Activated T-helper 1 cell treated with Interleukin-2 at 50 U/mL for 16 hours (primary cell): ENCODE data around the gene EFCAB13.

Experiments
- DNase-seq: peaks from one replicate; pipeline ENCODE4 v3.0.0-alpha.2; 2020; ENCODE audit warnings: low read depth

Gene EFCAB13

GRCh38 chr17:47323382-47324223 lies at the start of gene EFCAB13:
Gene EFCAB13 (plus strand): TSS chr17:47323955. CDS start chr17:47328354, 4,399 bp downstream.
- peak; percentile 58 for DNase-seq

- no peak for DNase-seq
Observed at GRCh38 chr17:47274319-47275069, 49.3 kb upstream of the EFCAB13 start.

- no peak for DNase-seq
Observed at GRCh38 chr17:47275245-47275984, 48.3 kb upstream of the EFCAB13 start.

GRCh38 chr17:47276444-47276843 lies 47.3 kb upstream of the EFCAB13 start:
- DNase-seq: no peak

- no peak for DNase-seq
Observed at GRCh38 chr17:47276868-47277267, 46.9 kb upstream of the EFCAB13 start.

- DNase-seq: no peak
Observed at GRCh38 chr17:47277921-47278320, 45.8 kb upstream of the EFCAB13 start.

- DNase-seq: no peak
Observed at GRCh38 chr17:47278561-47278960, 45.2 kb upstream of the EFCAB13 start.

- DNase-seq: no peak
Observed at GRCh38 chr17:47279062-47279801, 44.5 kb upstream of the EFCAB13 start.

GRCh38 chr17:47280072-47280811 lies 43.5 kb upstream of the EFCAB13 start:
- DNase-seq: no peak

GRCh38 chr17:47281216-47281615 lies 42.5 kb upstream of the EFCAB13 start:
- no peak for DNase-seq

- no peak for DNase-seq
Observed at GRCh38 chr17:47285003-47285402, 38.8 kb upstream of the EFCAB13 start.

- DNase-seq: no peak
Observed at GRCh38 chr17:47286198-47286914, 37.4 kb upstream of the EFCAB13 start.

- no peak for DNase-seq
Observed at GRCh38 chr17:47287068-47287467, 36.7 kb upstream of the EFCAB13 start.

- DNase-seq: no peak
Observed at GRCh38 chr17:47287639-47288038, 36.1 kb upstream of the EFCAB13 start.

- DNase-seq: no peak
Observed at GRCh38 chr17:47288531-47289116, 35.1 kb upstream of the EFCAB13 start.

GRCh38 chr17:47289302-47289701 lies 34.5 kb upstream of the EFCAB13 start:
- no peak for DNase-seq

- DNase-seq: no peak
Observed at GRCh38 chr17:47290870-47291241, 32.9 kb upstream of the EFCAB13 start.

- DNase-seq: no peak
Observed at GRCh38 chr17:47291242-47291873, 32.4 kb upstream of the EFCAB13 start.

- DNase-seq: no peak
Observed at GRCh38 chr17:47292206-47292605, 31.5 kb upstream of the EFCAB13 start.
